Measurements from ENCODE around the gene ADAMTS17. TPM values are rescaled to one million over a fixed set of nuclear protein-coding genes. Genes with fewer than 3 reads are reported as not detected.

The ADAMTS17 gene
- total RNA-seq, 1 experiment from 2014 or later: 1.5 TPM

DNA sequence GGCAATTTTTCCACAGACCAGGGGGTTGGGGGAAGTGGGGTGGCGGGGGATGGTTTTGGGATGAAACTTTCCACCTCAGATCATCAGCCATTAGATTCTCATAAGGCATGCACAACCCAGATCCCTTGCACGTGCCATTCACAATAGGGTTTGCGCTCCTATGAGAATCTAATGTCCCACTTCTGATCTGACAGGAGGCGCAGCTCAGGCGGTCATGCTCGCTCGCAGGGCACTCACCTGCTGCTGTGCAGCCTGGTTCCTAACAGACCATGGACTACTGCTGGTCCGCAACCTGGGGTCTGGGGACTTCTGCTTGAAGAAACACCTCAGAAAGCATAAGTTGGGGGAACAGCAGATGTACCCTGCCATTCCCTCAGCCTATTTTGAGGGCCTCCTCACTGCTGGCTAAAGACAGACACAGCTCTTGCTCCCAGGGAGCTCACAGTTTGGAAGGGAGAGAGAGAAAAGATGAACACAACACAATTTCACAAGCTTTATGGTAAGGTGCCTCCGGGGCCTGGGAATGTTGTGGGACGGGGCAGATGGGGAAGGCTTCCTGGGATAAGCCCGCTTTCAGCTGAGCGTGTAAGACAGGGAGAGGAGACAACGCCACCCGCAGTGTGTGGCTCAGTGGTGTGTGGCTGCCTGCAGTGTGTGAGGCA is 285.2 kb downstream of the ADAMTS17 start:
- no peaks in the 10 kb centered on the region for H3K4me1 Mint-ChIP-seq (ENCODE audit: low read depth, unreplicated experiment)
- H3K9me3 Mint-ChIP-seq (ENCODE audit: unreplicated experiment): no peaks in the 10 kb centered on the region
- ChIA-PET CTCF (no interaction called here), POLR2A (no interaction called here)
- no TSS peak for BruUV-seq (replicated peaks)
- Histone ChIP-seq H3K4me3 (ENCODE audit: low read depth, low read length) (no peak overlapping the region), H3K4me1 (no peaks in the 10 kb centered on the region), H3K36me3 (ENCODE audit: control insufficient read depth, insufficient read depth, low read length) (no peaks in the 10 kb centered on the region), H3K27me3 (replicated peaks; ENCODE audit: control insufficient read depth, insufficient read depth, low read length) (no peaks in the 10 kb centered on the region), H3K9me3 (no peaks in the 10 kb centered on the region)
- no peaks in the 10 kb centered on the region for H3K36me3 Mint-ChIP-seq (ENCODE audit: insufficient read depth, unreplicated experiment)
- H3K4me3 Mint-ChIP-seq (ENCODE audit: unreplicated experiment): no peak overlapping the region
- no peaks in the 10 kb centered on the region for H3K27me3 Mint-ChIP-seq (ENCODE audit: insufficient read depth, unreplicated experiment)
- TF ChIP-seq CTCF (IDR thresholded peaks at IDR 0.05; ENCODE audit: insufficient read depth in 1 of 2, low read depth in 1 of 2, low read length in 1 of 2, severe bottlenecking in 1 of 2, unreplicated experiment in 1 of 2): no peak
- H3K27ac Mint-ChIP-seq (ENCODE audit: unreplicated experiment): no peak overlapping the region
- intact Hi-C loops (cut with micrococcal nuclease; ENCODE audit: unreplicated experiment): no loop called here
- no peak for DNase-seq

DNA sequence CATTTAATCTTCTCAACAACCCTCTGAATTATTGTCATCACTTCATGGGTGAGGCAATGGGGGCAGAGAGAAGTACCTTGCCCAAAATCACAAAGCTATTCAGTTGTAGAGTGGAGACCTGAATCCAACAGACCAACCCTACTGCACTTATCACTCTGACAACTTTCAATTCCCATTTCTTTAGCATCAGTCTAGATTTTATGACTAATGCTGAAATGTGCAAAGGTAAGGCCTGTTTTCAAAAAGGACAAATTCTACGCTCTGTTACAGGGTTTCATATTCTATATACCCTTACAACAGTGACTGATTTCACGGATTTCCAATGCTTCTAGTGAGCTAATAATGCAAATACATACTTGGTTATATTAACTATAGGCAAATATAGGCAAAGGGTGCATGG is 286.0 kb downstream of the ADAMTS17 start:
- Histone ChIP-seq H3K9me3 (no peaks in the 10 kb centered on the region), H3K4me3 (ENCODE audit: low read depth, low read length) (no peak overlapping the region), H3K27me3 (replicated peaks; ENCODE audit: control insufficient read depth, insufficient read depth, low read length) (no peaks in the 10 kb centered on the region; the same call in 1 of the 2 replicates), H3K36me3 (ENCODE audit: control insufficient read depth, insufficient read depth, low read length) (no peaks in the 10 kb centered on the region), H3K4me1 (no peaks in the 10 kb centered on the region)
- TF ChIP-seq CTCF (IDR thresholded peaks at IDR 0.05; ENCODE audit: insufficient read depth in 1 of 2, low read depth in 1 of 2, low read length in 1 of 2, severe bottlenecking in 1 of 2, unreplicated experiment in 1 of 2): no peak
- Mint-ChIP-seq H3K9me3 (ENCODE audit: unreplicated experiment) (no peaks in the 10 kb centered on the region), H3K27me3 (ENCODE audit: insufficient read depth, unreplicated experiment) (no peaks in the 10 kb centered on the region), H3K4me3 (ENCODE audit: unreplicated experiment) (no peak overlapping the region), H3K36me3 (ENCODE audit: insufficient read depth, unreplicated experiment) (no peaks in the 10 kb centered on the region), H3K27ac (ENCODE audit: unreplicated experiment) (no peak overlapping the region), H3K4me1 (ENCODE audit: low read depth, unreplicated experiment) (no peaks in the 10 kb centered on the region)
- ChIA-PET POLR2A (no interaction called here), CTCF (no interaction called here)
- no peak for DNase-seq
- no TSS peak for BruUV-seq (replicated peaks)
- intact Hi-C loops (cut with micrococcal nuclease; ENCODE audit: unreplicated experiment): no loop called here

DNA sequence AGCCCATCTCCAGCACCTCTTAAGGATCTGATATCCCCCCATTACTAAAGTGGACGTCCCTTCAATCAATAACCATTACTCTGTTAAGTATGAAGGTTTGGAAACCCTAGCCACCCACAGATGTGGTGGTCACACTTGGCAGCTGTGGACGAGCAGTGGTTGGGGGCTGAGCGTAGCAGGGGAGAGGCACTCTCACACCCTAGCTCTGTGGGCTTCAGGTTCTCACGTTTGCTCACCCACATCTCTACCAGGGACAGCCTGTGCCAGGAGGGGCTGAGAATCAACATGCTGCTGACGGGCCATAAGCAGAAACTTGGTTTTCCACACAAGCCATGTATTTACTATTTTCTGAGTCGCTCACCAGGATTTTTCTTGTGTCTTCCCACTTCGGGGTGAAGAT is 287.2 kb downstream of the ADAMTS17 start:
- no TSS peak for BruUV-seq (replicated peaks)
- Mint-ChIP-seq H3K4me3 (ENCODE audit: unreplicated experiment) (no peak overlapping the region), H3K36me3 (ENCODE audit: insufficient read depth, unreplicated experiment) (no peaks in the 10 kb centered on the region), H3K27me3 (ENCODE audit: insufficient read depth, unreplicated experiment) (no peaks in the 10 kb centered on the region), H3K9me3 (ENCODE audit: unreplicated experiment) (no peaks in the 10 kb centered on the region), H3K27ac (ENCODE audit: unreplicated experiment) (no peak overlapping the region), H3K4me1 (ENCODE audit: low read depth, unreplicated experiment) (no peaks in the 10 kb centered on the region)
- H3K27me3 ChIP-seq (replicated peaks; ENCODE audit: control insufficient read depth, insufficient read depth, low read length): no peaks in the 10 kb centered on the region; the same call in 1 of the 2 replicates
- ChIA-PET POLR2A (no interaction called here), CTCF (no interaction called here)
- no peaks in the 10 kb centered on the region for H3K9me3 ChIP-seq
- no peaks in the 10 kb centered on the region for H3K36me3 ChIP-seq (ENCODE audit: control insufficient read depth, insufficient read depth, low read length)
- H3K4me3 ChIP-seq (ENCODE audit: low read depth, low read length): no peak overlapping the region
- no peak for TF ChIP-seq CTCF (IDR thresholded peaks at IDR 0.05; ENCODE audit: insufficient read depth in 1 of 2, low read depth in 1 of 2, low read length in 1 of 2, severe bottlenecking in 1 of 2, unreplicated experiment in 1 of 2)
- no peaks in the 10 kb centered on the region for H3K4me1 ChIP-seq
- no peak for DNase-seq
- intact Hi-C loops (cut with micrococcal nuclease; ENCODE audit: unreplicated experiment): no loop called here
